T-helper 2 cell treated with Interferon-gamma antibody and Interleukin-4, amounts not matched to agents 5 μg/mL and 100 μg/mL, for 36 hours (primary cell): ENCODE results near the gene LMO2.
"Not testable (repeated sequence)": the region's sequence is repeated elsewhere in the genome, so short reads cannot be mapped to it uniquely, and the experiment has no call there.

Experiments
- DNase-seq: peaks from one replicate; pipeline ENCODE4 v3.0.0; 2021; ENCODE audit warnings: low spot score
- H3K27ac Mint-ChIP-seq: one replicate; pipeline ENCODE4 v1.8.0; 2021; ENCODE audit warnings: mild to moderate bottlenecking, mixed read lengths
- H3K27me3 Mint-ChIP-seq: one replicate; pipeline ENCODE4 v1.8.0; 2021; ENCODE audit warnings: low read depth, mixed read lengths
- H3K36me3 Mint-ChIP-seq: one replicate; pipeline ENCODE4 v1.8.0; 2021; ENCODE audit warnings: low read depth, mixed read lengths
- H3K4me1 Mint-ChIP-seq: one replicate; pipeline ENCODE4 v1.8.0; 2021; ENCODE audit warnings: low read depth, mixed read lengths
- H3K4me3 Mint-ChIP-seq: one replicate; pipeline ENCODE4 v1.8.0; 2022; ENCODE audit warnings: mild to moderate bottlenecking, moderate library complexity, mixed read lengths
- H3K9me3 Mint-ChIP-seq: one replicate; pipeline ENCODE4 v1.8.0; 2021; ENCODE audit warnings: mixed read lengths

Gene LMO2

GRCh38 chr11:33926671-33927552, 35.0 kb upstream of the LMO2 start:
- H3K27ac Mint-ChIP-seq = no peak overlapping the region
- DNase-seq = no peak
- peaks cover 15% of the 10 kb centered on the region for H3K27me3 Mint-ChIP-seq
- H3K9me3 Mint-ChIP-seq = no peaks in the 10 kb centered on the region
- H3K36me3 Mint-ChIP-seq = no peaks in the 10 kb centered on the region
- no peaks in the 10 kb centered on the region for H3K4me1 Mint-ChIP-seq
- H3K4me3 Mint-ChIP-seq = no peak overlapping the region

GRCh38 chr11:33924341-33924740, 32.5 kb upstream of the LMO2 start:
- no peak overlapping the region for H3K4me3 Mint-ChIP-seq
- peaks cover 15% of the 10 kb centered on the region for H3K27me3 Mint-ChIP-seq
- H3K36me3 Mint-ChIP-seq = no peaks in the 10 kb centered on the region
- H3K27ac Mint-ChIP-seq = no peak overlapping the region
- no peaks in the 10 kb centered on the region for H3K4me1 Mint-ChIP-seq
- DNase-seq = no peak
- H3K9me3 Mint-ChIP-seq = no peaks in the 10 kb centered on the region

GRCh38 chr11:33923626-33924025, 31.8 kb upstream of the LMO2 start:
- peaks cover 15% of the 10 kb centered on the region for H3K27me3 Mint-ChIP-seq

GRCh38 chr11:33920838-33921613, 29.1 kb upstream of the LMO2 start:
- no peaks in the 10 kb centered on the region for H3K4me1 Mint-ChIP-seq
- DNase-seq = peak; percentile 4
- H3K27ac Mint-ChIP-seq = no peak overlapping the region
- no peaks in the 10 kb centered on the region for H3K36me3 Mint-ChIP-seq
- no peak overlapping the region for H3K4me3 Mint-ChIP-seq
- H3K27me3 Mint-ChIP-seq = peaks cover 16% of the 10 kb centered on the region
- no peaks in the 10 kb centered on the region for H3K9me3 Mint-ChIP-seq

More at GRCh38 chr11:33923626-33924025, 31.8 kb upstream of the LMO2 start:
- Mint-ChIP-seq H3K27ac (no peak overlapping the region), H3K4me3 (no peak overlapping the region), H3K9me3 (no peaks in the 10 kb centered on the region), H3K4me1 (no peaks in the 10 kb centered on the region), H3K36me3 (no peaks in the 10 kb centered on the region)
- no peak for DNase-seq

GRCh38 chr11:33919645-33920044, 27.8 kb upstream of the LMO2 start:
- Mint-ChIP-seq H3K9me3 (no peaks in the 10 kb centered on the region), H3K27ac (no peak overlapping the region), H3K4me1 (no peaks in the 10 kb centered on the region), H3K36me3 (no peaks in the 10 kb centered on the region), H3K27me3 (peaks cover 14% of the 10 kb centered on the region), H3K4me3 (no peak overlapping the region)
- DNase-seq = no peak

- H3K4me3 Mint-ChIP-seq, H3K9me3 Mint-ChIP-seq, H3K36me3 Mint-ChIP-seq, H3K27ac Mint-ChIP-seq, H3K4me1 Mint-ChIP-seq, DNase-seq: not testable (repeated sequence)
- H3K27me3 Mint-ChIP-seq = peaks cover 12% of the 10 kb centered on the region
Measured at GRCh38 chr11:33917402-33917801, 25.5 kb upstream of the LMO2 start.

- DNase-seq = no peak
- Mint-ChIP-seq H3K27me3 (peaks cover 13% of the 10 kb centered on the region), H3K4me1 (no peaks in the 10 kb centered on the region), H3K36me3 (no peaks in the 10 kb centered on the region), H3K4me3 (no peak overlapping the region), H3K9me3 (no peaks in the 10 kb centered on the region), H3K27ac (no peak overlapping the region)
Measured at GRCh38 chr11:33916736-33917135, 24.9 kb upstream of the LMO2 start.

- no peaks in the 10 kb centered on the region for H3K4me1 Mint-ChIP-seq
- H3K36me3 Mint-ChIP-seq = no peaks in the 10 kb centered on the region
- no peak for DNase-seq
- H3K9me3 Mint-ChIP-seq = no peaks in the 10 kb centered on the region
- no peak overlapping the region for H3K27ac Mint-ChIP-seq
- H3K27me3 Mint-ChIP-seq = peaks cover 10% of the 10 kb centered on the region
- no peak overlapping the region for H3K4me3 Mint-ChIP-seq
Measured at GRCh38 chr11:33915526-33915925, 23.6 kb upstream of the LMO2 start.

- Mint-ChIP-seq H3K4me3 (no peak overlapping the region), H3K27me3 (peaks cover 14% of the 10 kb centered on the region), H3K9me3 (no peaks in the 10 kb centered on the region), H3K36me3 (no peaks in the 10 kb centered on the region), H3K27ac (no peak overlapping the region), H3K4me1 (no peaks in the 10 kb centered on the region)
- no peak for DNase-seq
Measured at GRCh38 chr11:33913991-33914390, 22.1 kb upstream of the LMO2 start.

GRCh38 chr11:33912405-33913361, 20.8 kb upstream of the LMO2 start:
- no peak for DNase-seq
- Mint-ChIP-seq H3K27me3 (peaks cover 17% of the 10 kb centered on the region), H3K4me1 (no peaks in the 10 kb centered on the region), H3K27ac (no peak overlapping the region), H3K4me3 (no peak overlapping the region), H3K36me3 (no peaks in the 10 kb centered on the region), H3K9me3 (no peaks in the 10 kb centered on the region)

GRCh38 chr11:33910958-33911339, 19.1 kb upstream of the LMO2 start:
- no peaks in the 10 kb centered on the region for H3K36me3 Mint-ChIP-seq
- no peaks in the 10 kb centered on the region for H3K9me3 Mint-ChIP-seq
- no peak overlapping the region for H3K27ac Mint-ChIP-seq
- no peaks in the 10 kb centered on the region for H3K4me1 Mint-ChIP-seq
- peaks cover 27% of the 10 kb centered on the region for H3K27me3 Mint-ChIP-seq
- no peak for DNase-seq
- no peak overlapping the region for H3K4me3 Mint-ChIP-seq

- DNase-seq = no peak
Measured at GRCh38 chr11:33910296-33910957, 18.6 kb upstream of the LMO2 start.

GRCh38 chr11:33909552-33909951, 17.7 kb upstream of the LMO2 start:
- Mint-ChIP-seq H3K4me3 (no peak overlapping the region), H3K27me3 (peaks cover 27% of the 10 kb centered on the region), H3K27ac (no peak overlapping the region), H3K36me3 (no peaks in the 10 kb centered on the region), H3K4me1 (no peaks in the 10 kb centered on the region), H3K9me3 (no peaks in the 10 kb centered on the region)
- no peak for DNase-seq

More at GRCh38 chr11:33910296-33910957, 18.6 kb upstream of the LMO2 start:
- H3K36me3 Mint-ChIP-seq = no peaks in the 10 kb centered on the region
- H3K27me3 Mint-ChIP-seq = peaks cover 27% of the 10 kb centered on the region
- H3K9me3 Mint-ChIP-seq = no peaks in the 10 kb centered on the region
- no peaks in the 10 kb centered on the region for H3K4me1 Mint-ChIP-seq
- no peak overlapping the region for H3K4me3 Mint-ChIP-seq
- no peak overlapping the region for H3K27ac Mint-ChIP-seq
